SJCRH30 (cell line): Measurements from ENCODE around the gene U2AF1. TPM values are rescaled to one million over a fixed set of nuclear protein-coding genes. Genes with fewer than 3 reads are reported as not detected.
"Not testable (repeated sequence)": the region's sequence is repeated elsewhere in the genome, so short reads cannot be mapped to it uniquely, and the experiment has no call there.

Experiments
- DNase-seq, 2 experiments: peaks; one replicate each; pipeline ENCODE4 v3.0.0-alpha.2; 2015 to 2020
- H3K27ac ChIP-seq: fragments of 250-450 bp; sonication (Bioruptor Pico); 2 replicates; pipeline ENCODE4 v1.5.1; 2020; ENCODE audit warnings: mild to moderate bottlenecking, moderate library complexity
- H3K27me3 ChIP-seq: fragments of 250-450 bp; sonication (Bioruptor Pico); 2 replicates; pipeline ENCODE4 v1.5.1; 2020; ENCODE audit warnings: mild to moderate bottlenecking, moderate library complexity
- H3K36me3 ChIP-seq: fragments of 250-450 bp; sonication (Bioruptor Pico); 2 replicates; pipeline ENCODE4 v1.5.1; 2020; ENCODE audit warnings: mild to moderate bottlenecking, moderate library complexity
- H3K4me1 ChIP-seq: fragments of 250-450 bp; sonication (Bioruptor Pico); 2 replicates; pipeline ENCODE4 v1.5.1; 2020; ENCODE audit warnings: mild to moderate bottlenecking, moderate library complexity
- H3K4me3 ChIP-seq: fragments of 250-450 bp; sonication (Bioruptor Pico); 2 replicates; pipeline ENCODE4 v1.5.1; 2020; ENCODE audit warnings: mild to moderate bottlenecking, moderate library complexity
- H3K9me3 ChIP-seq: fragments of 250-450 bp; sonication (Bioruptor Pico); replicated peaks from 2 replicates; pipeline ENCODE4 v1.5.1; 2020; ENCODE audit warnings: mild to moderate bottlenecking, moderate library complexity
- total RNA-seq: library from RNA; depleted of rRNA; stranded (reverse); fragments of >200 nt; shearing (Covaris generic); gene quantifications from 2 replicates; pipeline ENCODE4 v1.2.3, GENCODE V29; 2014; rRNA removed

U2AF1 gene
- total RNA-seq, 1 experiment from 2014 or later: 84.7 TPM

DNA sequence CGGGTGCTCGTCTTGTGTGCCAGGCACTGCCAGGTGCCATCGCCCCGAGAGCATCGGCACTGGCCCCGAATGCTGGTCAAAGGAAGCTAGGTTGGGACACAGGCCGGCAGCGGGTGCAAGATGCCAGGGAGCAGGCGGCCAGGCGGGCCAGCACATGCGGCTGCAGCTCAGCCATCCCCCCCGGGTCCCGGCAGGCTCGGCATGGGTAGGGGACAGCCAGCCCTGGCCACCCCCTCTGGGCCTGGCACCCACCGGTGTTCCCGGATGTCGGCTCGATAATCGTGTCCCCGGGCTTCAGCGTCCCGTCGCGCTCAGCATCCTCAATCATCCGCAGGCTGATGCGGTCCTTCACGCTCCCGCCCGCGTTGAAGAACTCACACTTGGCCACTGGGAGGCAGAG, 41.4 kb downstream of the U2AF1 start:
- H3K27me3 ChIP-seq, H3K27ac ChIP-seq: not testable (repeated sequence)

GRCh38 chr21:43064265-43064917, 43.0 kb downstream of the U2AF1 start:
- H3K27ac ChIP-seq, H3K9me3 ChIP-seq, H3K36me3 ChIP-seq, DNase-seq, H3K4me3 ChIP-seq, H3K27me3 ChIP-seq, H3K4me1 ChIP-seq: not testable (repeated sequence)

More for the DNA sequence above, 41.4 kb downstream of the U2AF1 start:
- H3K36me3 ChIP-seq, H3K4me1 ChIP-seq, H3K4me3 ChIP-seq, DNase-seq, H3K9me3 ChIP-seq: not testable (repeated sequence)

DNA sequence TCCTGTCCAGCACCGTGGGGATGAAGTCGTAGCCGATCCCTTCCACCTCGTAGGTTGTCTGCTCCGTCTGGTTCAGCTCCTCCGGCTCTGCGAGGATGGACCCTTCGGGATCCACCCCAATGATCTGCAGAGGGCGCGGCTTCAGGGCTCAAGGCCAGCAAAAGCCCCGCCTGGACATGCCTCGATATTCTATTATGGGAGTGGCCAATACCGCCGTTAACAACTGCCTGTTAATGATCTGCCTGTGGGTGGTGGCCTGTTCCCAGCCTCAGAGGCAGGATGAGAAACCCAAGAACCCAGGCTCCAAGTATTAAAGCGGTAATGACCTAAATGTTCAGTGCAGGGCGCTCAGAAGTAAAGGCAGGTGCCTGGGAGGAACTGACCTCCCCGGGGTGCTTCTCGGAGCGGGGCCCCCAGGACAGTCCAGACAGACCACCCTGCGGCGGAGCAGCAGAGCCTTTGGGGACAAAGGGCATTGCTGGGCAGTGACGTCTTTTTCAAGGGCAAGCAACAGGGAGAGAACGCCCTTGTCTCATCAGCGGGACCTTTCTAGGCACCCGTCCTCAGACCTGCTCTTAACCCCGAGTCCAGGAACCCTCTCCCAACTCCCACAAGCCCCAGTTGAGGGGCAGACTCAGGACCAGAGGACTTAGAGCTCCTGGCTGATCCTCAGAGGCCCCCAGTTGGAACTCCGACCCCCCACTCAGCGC, 44.3 kb downstream of the U2AF1 start:
- H3K36me3 ChIP-seq, DNase-seq, H3K4me1 ChIP-seq, H3K4me3 ChIP-seq, H3K27ac ChIP-seq, H3K27me3 ChIP-seq, H3K9me3 ChIP-seq: not testable (repeated sequence)

- H3K27me3 ChIP-seq, H3K36me3 ChIP-seq, H3K4me3 ChIP-seq, H3K9me3 ChIP-seq, H3K4me1 ChIP-seq, DNase-seq, H3K27ac ChIP-seq: not testable (repeated sequence)
Measured at GRCh38 chr21:43053112-43053511, 54.3 kb downstream of the U2AF1 start.

GRCh38 chr21:43045876-43046821, 61.2 kb downstream of the U2AF1 start:
- not testable (repeated sequence) for H3K9me3 ChIP-seq, H3K27ac ChIP-seq, H3K4me1 ChIP-seq, DNase-seq, H3K36me3 ChIP-seq, H3K4me3 ChIP-seq, H3K27me3 ChIP-seq

DNA sequence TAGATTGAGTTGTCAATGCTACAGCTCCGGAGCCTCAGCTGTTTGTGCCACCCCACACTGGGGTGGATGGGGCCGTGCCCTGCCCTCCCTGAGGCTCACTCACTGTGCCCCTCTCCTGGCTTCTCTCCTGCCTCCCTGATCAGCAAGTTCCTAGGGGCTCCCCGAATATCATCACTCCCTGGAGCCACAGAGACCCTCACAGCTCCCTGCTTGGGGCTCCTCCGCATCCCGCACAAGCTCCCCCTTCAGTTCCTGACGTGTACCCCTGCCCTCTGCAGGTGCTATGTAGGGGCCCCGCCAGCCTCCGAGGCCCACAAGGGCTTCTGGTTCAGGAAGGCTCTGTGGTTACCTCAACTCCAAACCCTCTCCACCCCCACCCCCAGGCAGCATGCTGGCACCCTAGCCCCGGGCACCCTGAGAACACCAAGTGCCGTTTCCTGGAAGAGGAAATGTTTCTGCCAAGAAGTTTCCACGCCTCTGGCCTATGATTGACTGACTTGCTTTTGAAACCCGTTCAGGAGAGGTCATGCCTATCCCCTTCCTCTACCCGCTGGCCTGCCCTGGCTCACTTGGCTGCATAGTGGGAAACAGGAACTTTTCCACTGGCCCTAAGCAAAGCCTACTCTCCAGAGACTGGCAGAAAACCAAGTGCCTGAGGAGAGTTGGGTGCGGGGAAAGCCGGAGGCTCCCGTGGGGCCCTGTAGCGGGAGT, 62.0 kb downstream of the U2AF1 start:
- not testable (repeated sequence) for H3K4me1 ChIP-seq, H3K9me3 ChIP-seq, H3K4me3 ChIP-seq, H3K27ac ChIP-seq, H3K27me3 ChIP-seq, DNase-seq, H3K36me3 ChIP-seq

- H3K27me3 ChIP-seq, H3K36me3 ChIP-seq, DNase-seq, H3K27ac ChIP-seq, H3K4me3 ChIP-seq, H3K9me3 ChIP-seq, H3K4me1 ChIP-seq: not testable (repeated sequence)
Measured at GRCh38 chr21:43044547-43044946, 62.8 kb downstream of the U2AF1 start.

DNA sequence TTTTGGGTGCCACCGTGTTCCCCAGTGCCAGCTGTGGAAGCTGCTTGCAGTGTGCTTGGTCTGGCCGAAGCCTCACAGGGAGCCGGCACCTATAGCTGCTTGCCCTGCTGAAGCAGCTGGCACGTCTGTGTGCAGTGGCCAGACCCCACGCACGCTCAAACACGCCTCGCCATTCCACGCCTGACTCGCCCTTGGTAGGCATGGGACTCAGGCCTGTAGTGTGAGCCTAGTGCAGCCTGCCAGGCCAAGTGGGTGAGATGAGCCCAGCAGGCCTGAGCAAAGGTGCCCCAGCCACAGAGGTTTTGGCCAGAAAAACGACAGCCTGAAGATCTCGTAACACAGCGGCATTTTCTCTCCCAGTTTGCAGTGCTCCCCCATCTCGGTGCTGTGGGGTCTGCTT, 64.1 kb downstream of the U2AF1 start:
- not testable (repeated sequence) for H3K9me3 ChIP-seq, H3K36me3 ChIP-seq, H3K27ac ChIP-seq, H3K4me1 ChIP-seq, H3K4me3 ChIP-seq, H3K27me3 ChIP-seq, DNase-seq

Other genes with a start within 250 kb of the U2AF1 start
- gene WDR4, start 228.0 kb downstream of the U2AF1 start, total RNA-seq: 21.8 and 25.7 TPM in 2 replicates
- gene NDUFV3, start 214.3 kb downstream of the U2AF1 start, total RNA-seq: 27.6 and 27.8 TPM in 2 replicates
- gene ERVH48-1, start 181.9 kb downstream of the U2AF1 start, total RNA-seq: not detected in 2 replicates
- gene PKNOX1, start 133.0 kb downstream of the U2AF1 start, total RNA-seq: 37.1 and 41.6 TPM in 2 replicates
- gene CBS, start 31.7 kb downstream of the U2AF1 start, total RNA-seq: 7.4 and 10.2 TPM in 2 replicates
- gene CRYAA, start 61.4 kb upstream of the U2AF1 start, total RNA-seq: not detected in 2 replicates